ENCODE measurements around the gene HTRA3.

The HTRA3 gene

DNA sequence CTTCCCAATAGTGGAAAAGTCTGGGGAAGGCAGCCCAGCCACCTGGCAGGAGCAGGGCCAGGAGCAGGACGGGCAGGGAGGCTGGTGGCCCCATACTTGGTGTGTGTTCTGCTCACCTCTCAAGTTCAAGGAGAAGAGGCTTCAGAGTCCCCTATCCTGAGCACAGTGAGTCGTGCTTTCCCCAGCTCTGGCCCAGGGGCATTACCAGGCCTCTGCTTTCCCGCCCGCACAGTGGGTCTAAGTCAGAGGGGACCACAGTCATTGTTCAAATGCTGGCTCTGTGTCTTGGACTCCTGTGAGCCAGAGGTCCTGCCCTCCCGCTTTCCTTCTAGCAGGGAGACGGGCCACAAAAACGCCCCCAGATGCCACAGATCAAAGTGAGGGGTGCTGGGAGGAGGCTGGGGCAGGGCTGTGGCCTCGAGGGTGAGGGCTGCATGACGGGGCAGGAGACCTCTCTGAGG, 27.6 kb downstream of the HTRA3 start:
- no peak for DNase-seq

DNA sequence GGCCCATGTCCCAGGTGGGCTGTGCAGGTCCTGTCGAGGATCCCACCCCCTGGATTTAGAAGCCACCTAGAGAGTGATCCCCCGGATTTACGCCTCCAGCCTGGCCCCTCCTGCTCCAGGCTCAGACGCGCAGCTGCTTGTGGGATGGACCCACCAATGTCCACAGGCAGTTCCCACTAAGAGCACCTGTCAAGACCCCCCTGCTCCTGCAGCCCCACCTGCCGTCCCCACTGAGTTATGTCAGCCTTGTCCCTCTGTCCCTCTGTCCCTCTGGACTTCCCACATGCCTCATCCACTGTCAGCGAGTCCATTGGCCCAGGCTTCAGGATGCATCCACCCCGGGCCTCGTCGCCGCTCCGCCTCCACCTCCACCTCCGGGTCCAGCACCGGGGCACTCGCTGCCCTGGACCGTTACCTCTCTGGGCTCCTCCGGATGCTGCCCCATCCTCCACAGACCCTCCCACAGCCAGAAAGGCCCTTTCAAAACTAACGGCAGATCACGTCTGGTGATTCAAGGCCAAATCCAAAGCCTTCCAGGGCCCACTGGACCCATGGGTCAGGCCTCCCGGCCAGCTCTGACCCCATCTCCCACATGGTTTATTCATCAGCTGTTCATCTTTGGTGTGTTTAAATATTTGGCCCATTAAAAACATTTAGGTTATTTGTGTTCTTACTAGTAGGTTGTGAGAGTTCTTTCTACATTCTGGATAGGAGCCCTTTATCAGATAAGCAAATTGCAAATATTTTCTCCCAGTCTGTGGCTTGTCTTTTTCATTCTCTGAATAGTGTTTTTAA, 28.3 kb downstream of the HTRA3 start:
- no peak for DNase-seq

DNA sequence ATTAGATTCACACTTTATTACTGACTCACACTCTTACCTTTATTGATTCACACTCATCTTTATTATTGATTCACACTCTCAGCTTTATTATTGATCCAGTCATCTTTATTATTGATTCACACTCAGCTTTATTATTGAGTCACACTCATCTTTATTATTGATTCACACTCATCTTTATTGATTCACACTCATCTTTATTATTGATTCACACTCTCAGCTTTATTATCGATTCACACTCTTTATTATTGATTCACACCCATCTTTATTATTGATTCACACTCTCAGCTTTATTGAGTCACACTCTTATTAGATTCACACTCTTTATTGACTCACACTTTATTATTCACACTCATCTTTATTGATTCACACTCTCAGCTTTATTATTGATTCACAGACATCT, 31.3 kb downstream of the HTRA3 start:
- DNase-seq = no peak

DNA sequence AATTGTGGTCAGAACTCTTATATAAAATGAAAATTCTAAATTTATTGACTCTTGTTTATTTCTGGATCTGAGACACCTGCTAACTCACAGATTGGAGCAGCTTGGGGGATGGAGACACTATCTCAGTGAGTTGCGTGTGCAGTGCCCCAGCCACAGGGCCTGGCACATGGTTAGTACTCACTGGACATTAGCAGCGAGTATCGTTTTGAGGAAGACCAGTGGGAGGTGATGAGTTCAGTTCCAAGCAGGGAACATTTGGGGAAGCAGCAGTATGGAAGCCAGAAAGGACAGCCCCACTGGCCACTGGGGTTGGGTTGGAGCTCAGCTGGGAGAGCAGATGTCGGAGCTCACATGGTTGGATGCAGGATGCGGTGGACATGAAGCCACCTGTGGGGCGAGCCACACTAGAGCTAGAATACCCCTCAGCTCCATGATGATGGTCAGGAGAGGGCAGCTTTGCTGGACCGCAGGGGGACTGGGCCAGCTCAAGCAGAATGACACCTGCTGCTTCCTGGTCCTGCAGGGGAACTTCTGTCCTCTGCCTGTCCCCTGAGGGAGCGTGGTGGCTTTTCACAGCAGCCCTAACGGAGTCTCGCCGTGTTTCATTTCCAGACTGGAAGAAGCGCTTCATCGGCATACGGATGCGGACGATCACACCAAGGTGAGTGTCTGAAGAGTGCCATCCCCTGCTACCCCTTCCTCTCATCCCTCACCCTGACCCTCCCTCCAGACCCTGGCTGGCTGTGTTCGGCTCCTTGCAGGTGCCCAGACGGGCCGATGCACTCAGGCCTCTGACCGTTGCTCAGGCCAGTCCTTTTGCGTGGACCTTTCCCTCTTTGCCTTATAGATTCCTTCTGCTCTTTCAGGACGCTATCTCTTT, 32.5 kb downstream of the HTRA3 start:
- no peak for DNase-seq

DNA sequence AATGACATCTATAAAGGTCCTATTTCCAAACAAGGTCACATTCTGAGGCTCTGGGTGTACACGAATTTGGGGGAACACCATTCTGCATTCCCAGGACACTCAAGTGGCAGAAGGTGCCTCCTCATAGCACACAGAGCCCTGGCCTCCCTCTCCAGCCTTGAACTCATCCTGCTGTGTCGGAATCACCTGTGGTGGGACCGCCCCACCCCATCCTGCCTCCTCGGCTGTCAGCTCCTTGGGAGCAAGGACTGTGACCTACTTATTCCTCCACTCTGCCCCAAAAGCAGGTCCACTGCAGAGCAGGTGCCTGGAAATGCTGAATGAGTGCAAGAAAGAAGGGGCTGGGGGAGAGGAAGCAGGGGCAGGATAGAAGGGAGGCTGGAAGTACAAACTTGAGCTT, 33.5 kb downstream of the HTRA3 start:
- DNase-seq = no peak

DNA sequence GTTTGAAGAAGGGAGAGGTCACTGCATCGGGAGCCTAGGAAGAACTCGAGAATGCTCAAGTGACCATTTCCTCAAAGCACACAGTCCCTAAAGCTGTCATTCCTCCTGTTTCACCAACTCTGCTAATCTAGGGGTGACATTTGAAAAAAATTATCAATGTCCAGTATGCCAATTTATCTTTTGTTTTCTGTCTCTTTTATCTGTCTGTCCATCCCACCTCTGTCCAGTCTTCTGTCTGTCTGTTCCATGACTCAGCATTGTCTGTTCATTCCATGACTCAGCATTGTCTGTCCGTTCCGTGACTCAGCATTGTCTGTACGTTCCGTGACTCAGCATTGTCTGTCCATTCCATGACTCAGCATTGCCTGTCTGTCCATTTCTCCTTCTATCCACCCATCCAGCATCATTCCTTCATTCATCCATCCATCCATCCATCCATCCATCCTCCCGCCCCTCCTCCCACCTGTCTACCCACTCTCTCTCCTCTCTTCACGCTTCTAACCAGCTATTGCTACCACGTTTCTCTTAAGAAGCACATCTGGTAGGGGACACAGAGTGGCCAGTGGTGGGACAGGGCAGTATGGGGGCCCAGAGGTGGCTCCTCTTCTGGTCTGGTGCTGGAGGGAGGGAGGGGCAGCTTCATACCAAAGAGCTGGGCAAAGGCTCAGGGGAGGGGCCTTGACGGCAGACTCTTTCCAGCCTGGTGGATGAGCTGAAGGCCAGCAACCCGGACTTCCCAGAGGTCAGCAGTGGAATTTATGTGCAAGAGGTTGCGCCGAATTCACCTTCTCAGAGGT, 34.1 kb downstream of the HTRA3 start:
- DNase-seq = no peak

DNA sequence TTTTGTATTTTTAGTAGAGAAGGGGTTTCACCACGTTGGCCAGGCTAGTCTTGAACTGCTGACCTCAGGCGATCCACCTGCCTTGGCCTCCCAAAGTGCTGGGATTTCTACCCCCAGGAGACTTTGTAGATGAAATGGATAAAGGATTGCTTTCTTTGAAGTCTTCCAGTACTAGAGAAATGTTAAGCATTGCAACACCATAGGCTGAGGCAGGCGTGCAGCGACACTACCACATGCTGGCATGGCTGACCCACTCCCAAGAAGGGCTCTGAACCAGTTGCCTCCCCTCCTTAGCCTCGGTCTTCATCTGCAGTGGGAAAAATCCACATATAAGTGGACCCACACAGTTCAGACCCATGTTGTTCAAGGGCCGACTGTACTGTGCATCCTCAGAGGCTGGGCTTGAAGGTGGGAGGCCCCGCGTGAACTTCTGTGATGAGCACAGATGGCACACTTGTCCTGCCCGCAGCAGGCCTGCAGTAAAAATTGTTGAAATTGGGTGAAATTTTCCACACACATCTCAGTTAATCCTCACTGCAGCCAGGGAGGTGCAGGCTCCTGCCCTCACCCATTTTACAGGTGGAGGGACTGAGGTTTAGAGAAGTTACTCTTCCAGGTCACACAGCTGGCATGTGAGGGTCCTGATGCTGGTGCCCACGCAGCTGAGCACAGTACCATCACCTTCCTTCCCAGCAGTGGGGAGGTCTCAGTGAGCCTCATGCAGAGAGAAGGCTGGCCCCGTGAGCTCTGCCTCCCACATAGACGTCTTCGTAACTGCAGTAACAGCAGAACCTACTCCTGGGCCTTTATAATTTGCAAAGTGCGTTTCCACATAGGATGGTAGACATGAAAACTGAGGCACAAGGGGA, 35.5 kb downstream of the HTRA3 start:
- no peak for DNase-seq

DNA sequence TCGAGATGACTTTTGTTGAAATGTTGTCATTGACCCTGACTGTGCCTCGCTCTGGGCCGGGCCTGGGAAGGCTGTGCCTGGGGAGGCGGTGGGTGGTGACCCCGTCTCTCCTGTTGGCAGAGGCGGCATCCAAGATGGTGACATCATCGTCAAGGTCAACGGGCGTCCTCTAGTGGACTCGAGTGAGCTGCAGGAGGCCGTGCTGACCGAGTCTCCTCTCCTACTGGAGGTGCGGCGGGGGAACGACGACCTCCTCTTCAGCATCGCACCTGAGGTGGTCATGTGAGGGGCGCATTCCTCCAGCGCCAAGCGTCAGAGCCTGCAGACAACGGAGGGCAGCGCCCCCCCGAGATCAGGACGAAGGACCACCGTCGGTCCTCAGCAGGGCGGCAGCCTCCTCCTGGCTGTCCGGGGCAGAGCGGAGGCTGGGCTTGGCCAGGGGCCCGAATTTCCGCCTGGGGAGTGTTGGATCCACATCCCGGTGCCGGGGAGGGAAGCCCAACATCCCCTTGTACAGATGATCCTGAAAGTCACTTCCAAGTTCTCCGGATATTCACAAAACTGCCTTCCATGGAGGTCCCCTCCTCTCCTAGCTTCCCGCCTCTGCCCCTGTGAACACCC, 36.4 kb downstream of the HTRA3 start:
- no peak for DNase-seq

DNA sequence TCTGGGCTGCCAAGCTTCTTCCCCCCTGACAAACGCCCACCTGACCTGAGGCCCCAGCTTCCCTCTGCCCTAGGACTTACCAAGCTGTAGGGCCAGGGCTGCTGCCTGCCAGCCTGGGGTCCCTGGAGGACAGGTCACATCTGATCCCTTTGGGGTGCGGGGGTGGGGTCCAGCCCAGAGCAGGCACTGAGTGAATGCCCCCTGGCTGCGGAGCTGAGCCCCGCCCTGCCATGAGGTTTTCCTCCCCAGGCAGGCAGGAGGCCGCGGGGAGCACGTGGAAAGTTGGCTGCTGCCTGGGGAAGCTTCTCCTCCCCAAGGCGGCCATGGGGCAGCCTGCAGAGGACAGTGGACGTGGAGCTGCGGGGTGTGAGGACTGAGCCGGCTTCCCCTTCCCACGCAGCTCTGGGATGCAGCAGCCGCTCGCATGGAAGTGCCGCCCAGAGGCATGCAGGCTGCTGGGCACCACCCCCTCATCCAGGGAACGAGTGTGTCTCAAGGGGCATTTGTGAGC, 37.0 kb downstream of the HTRA3 start:
- DNase-seq = no peak

DNA sequence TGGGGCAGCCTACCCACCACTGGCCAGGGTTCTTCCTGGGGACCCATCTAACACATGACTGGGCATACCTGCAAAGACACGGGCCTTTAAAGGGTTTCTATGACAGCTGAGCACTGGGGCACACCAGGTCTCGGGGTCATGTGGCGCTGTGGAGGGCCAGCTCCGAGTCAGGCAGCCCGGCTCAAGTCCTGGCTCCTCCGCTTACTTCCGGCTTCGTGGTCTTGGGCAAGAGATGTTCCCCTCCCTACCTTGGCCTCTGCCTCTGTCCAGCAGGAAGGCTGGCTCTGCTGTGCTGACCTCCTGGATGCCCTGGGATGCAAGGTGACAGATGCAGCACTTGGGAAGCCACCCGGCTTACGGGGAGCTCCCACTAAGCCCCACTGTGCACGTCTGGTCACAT, 37.6 kb downstream of the HTRA3 start:
- DNase-seq = no peak

DNA sequence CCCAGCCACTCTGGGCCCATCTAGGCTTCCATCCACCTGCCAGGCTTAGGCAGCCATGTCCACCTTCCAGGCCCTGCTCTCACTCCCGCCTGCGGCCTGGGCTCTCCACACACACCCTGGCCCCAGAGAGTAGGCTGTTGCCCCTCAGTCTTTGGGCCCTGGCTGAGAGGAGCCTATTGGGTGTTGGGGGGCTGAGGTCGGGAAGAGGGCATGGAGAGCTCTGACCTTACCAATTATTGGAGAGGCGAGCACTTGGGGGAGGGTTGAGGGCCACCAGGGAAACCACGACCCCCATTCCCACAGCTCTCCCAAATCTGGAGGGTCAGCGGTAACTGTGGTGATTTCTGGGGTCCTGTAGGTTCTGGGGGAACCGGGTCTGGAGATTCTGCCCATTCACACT, 38.2 kb downstream of the HTRA3 start:
- DNase-seq = no peak

DNA sequence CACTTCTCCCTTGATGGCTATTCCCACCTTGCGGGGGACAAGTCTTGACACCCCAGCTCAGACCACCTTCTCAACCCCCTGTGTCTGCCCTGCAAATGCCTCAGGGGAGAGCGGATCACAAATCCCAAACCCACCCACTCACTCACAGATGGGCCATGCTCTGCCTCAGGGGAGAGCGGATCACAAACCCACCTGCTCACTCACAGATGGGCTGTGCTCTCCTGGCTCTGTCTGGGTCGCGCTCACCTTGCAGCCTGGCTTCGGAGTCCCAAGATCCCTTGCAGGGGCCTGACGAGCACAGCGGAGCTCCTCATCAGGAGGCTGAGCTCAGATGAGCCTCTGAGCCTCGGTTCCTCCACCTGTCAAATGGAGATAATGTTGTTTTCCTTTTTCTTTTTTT, 38.6 kb downstream of the HTRA3 start:
- no peak for DNase-seq

DNA sequence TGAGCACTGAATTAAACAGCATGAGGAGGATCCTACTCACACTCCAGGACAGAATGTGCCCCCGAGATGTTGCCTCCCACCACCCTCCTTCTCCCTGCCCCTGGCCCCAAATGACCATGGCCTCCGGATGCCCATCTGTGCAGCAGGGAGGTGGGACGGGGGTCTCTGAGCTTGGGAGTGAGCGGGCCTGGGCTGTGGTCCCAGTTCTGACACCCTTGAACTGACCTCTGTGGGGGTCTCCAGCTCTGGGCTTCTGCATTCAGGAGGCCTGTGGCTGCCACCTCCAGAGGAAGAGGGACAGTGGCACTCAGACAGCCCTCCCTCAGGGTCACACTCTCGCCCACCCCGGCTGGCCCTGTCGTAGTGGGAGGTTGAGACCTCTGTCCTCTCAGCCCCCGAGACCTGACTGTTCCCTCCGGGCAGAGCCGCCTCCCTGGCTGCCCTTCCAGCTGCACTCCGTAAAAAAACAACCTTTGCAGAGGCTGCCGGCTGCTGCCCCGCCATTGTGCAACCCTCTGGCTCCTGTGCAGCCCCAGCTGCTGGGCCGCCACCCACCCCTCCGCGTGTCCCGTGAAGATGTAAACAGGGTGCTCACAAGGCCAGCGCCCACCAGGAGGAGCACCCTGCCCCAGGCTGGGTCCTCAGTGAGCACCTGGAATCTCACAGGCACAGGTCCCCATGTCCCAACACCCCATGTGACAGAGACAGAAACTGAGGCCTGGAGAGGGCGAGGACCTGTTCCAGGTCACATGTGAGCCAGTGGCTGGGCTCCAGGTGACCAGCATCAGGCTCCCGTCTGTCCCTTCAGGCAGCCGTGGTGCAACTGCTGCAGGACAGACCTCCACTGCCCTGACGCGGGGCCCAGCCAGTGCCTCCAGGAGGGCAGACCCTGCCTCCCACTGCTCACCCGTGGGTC, 39.6 kb downstream of the HTRA3 start:
- no peak for DNase-seq

DNA sequence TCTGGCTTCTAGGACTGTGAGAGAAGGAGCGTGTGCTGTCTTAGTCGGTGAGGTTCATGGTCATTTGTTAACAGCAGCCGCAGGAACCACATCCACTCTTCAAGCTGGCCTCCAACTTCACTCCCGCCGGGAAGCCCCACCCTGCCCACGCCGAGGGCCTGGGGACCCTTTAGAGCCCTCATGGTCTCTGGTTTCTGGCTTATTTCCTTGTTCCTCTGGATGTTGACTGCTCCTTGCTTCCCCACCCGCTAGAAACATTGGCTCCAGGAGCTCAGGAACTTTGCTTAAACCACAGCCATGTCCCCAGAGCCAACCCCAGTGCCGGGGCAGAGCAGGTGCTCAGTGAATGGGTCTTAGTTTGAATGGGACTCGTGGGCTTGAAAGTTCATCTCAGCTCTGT, 40.8 kb downstream of the HTRA3 start:
- no peak for DNase-seq

DNA sequence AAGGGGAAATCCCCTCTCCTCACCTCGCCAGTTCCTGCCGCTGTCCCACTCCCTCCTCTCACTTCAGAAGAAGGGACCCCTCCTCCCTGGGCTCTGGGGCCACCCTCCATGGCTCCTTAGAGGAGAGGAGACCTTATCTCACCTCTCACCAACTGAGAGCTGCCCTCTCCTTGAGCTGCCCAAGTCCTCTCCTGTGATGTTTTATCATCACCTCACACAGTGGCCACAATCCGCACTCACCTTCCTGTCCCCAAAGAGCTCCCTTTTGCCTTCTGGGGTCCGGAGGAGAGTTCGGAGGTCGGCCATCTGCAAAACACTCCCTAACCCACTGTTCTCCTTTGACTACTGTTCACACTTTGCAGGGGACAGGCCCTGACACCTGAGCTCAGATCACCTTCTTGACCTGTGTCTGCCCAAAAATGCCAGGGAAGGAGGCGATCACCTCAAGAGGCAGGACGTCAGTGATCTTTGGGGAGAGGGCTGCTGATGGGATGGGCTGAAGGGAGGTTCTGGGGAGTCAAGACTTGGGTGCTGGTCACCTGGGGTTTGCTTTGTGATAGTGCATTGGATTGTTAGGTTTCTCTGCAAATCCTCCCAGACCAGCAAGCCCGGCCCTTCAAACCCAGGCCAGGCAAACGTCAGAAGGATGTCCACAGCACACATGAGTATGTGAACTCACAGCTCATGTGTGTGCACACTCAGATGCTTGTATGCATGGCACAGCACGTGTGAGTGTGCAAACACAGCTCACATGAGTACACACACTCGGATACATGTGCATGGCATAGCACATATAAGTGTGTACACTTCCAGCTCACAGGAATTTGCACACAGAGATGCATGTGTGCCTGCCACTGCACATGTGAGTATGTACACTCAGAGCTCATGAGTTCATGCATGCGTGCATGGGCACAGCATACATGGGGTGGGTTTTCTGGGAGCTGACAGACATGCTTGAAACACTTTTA, 41.8 kb downstream of the HTRA3 start:
- DNase-seq = no peak

DNA sequence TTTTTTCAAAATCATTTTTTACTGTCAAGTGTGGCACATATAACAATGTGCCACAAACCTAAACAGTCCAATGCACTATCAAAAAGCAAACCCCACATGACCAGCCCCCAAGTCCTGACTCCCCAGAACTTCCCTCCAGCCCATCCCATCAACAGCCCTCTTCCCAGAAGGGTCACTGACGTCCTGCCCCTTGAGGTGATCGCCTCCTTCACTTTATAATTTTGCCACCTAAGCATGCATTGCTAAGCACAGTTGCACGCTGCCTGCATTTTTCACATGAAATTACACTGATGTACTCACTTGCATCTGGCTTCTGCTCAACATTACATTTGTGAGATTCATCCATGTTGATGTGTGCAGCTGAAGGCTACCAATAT, 42.5 kb downstream of the HTRA3 start:
- DNase-seq = no peak

DNA sequence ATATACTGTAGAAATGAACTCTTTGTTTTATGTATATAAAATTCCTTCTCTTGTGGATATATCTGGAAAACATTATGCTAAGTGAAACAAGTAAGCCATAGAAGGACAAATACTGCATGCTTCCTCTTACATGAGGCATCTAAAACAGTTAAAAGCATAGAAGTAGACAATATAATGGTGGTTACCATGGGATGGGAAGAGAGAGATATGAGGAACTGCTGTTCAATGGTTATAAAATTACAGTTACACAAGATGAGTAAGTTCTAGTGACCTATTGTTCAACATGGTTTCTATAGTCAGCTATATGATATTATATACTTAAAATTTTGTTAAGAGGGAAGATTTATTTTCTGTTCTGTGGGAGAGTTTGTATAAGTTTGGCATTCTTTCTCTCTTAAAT, 43.4 kb downstream of the HTRA3 start:
- DNase-seq = no peak

DNA sequence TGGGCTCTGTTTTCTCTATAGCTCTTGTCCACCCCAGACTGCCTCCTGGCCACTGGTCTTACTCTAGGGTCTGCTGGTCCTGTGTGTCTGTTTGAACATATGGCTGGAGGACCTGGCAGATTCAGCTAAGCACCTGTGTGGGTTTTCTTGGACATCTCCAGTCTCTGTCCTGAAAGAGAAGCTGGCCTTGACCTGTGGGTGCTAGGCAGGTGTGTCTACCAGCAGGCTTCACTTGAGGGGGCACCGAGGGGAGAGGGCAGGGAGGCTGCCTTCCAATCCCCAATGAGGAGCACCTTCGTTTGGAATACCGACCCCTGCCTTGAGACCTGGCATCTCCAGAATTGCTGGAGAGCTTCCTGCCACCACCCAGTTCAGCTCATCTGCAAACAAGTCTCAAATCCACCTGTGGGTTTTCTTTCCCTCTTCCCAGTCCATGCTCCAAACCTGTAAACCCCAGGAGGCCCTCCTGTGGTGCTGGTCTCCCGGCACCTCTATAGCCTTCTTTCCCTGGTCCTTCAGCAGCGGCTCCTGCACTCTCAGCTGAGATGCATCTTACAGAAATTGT, 45.2 kb downstream of the HTRA3 start:
- DNase-seq = no peak

Data from NCI-H2029 treated with DMSO at 0.1 percent for 48 hours (cell line).